Measurements from ENCODE around the gene OSBPL9.

OSBPL9 gene

DNA sequence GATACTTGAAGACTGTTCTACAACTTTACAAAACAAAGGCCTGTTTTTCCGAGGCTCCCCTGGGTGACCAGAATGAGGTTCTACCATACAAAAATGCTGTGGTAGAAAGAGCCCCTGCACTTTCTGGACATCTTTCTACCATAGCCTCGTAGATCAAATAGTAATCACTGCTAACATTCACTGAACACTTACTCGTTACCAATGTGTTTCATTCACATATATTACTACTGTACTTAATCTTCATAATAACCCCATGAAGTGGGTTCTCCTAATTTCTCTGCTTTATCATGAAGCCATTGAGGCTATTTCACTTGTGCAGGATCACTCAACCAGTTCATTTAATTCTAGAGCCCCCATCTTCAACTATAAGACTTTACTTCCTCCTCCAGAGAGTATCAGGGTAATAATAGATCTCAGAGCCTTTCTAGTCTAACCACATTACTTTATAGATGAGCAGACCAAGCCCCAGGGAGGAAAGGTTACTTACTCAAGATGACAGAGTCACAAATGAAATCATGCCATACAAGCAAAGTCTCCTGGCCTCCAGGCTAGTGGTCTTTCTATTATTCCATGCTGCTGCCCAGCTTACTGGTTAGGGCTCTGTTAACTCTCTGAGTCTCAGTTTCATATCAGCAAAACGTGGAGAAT, 46.7 kb upstream of the OSBPL9 start:
- Histone ChIP-seq H3K4me3 (ENCODE audit: low read length) (no peak overlapping the region), H3K79me2 (ENCODE audit: control insufficient read depth, insufficient read depth, low read length) (no peaks in the 10 kb centered on the region), H3K27ac (ENCODE audit: low read depth, low read length) (peak overlapping the region; percentile 61), H2BK120ac (ENCODE audit: low read depth, low read length) (no peak overlapping the region), H3K79me1 (ENCODE audit: low read length) (no peaks in the 10 kb centered on the region), H3K4me1 (ENCODE audit: control insufficient read depth, low read depth, low read length) (peaks cover 2% of the 10 kb centered on the region), H3K27me3 (ENCODE audit: insufficient read depth, low read length, poor library complexity) (no peaks in the 10 kb centered on the region), H2AK5ac (ENCODE audit: low read length) (no peak overlapping the region), H3K18ac (ENCODE audit: low read length) (peak overlapping the region; percentile 45), H3K36me3 (ENCODE audit: control insufficient read depth, insufficient read depth, low read length) (no peaks in the 10 kb centered on the region), H3K23ac (ENCODE audit: low read length) (no peak overlapping the region), H4K8ac (ENCODE audit: low read depth, low read length) (no peak overlapping the region), H2BK15ac (replicated peaks; ENCODE audit: low read depth) (no peak overlapping the region), H3K9ac (ENCODE audit: low read length) (no peak overlapping the region), H3K4me2 (ENCODE audit: low read length) (no peak overlapping the region), H2BK5ac (ENCODE audit: low read length) (no peak overlapping the region), H4K5ac (ENCODE audit: low read length) (no peak overlapping the region), H3K4ac (ENCODE audit: low read depth, low read length) (no peak overlapping the region), H3K56ac (ENCODE audit: low read length) (peak overlapping the region; percentile 10)
- DNase-seq, result peak; percentile 44
- WGBS (ENCODE audit: extremely low coverage, insufficient coverage, low lambda C conversion rate), result no CpG with 5 or more reads among the region's 4 CpGs

DNA sequence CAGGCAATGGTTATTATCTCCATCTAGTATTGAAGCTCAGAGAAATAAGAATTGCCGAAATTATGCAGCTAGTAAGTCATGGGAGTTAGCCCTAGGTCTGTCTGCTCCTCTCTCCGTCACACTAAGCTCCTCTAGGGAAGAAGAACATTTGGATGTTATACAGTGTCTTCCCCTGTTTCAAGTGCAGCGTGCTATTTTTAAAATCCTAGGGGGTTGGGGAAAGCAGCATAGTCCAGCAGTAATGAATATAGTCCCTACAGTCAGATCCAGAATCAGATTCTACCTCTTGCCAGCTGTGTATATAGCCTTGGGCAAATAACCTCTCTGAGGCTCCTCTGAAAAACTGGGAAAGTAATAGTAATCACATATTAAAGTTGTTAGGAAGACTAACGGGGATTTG, 44.5 kb upstream of the OSBPL9 start:
- Histone ChIP-seq H2BK15ac (replicated peaks; ENCODE audit: low read depth) (no peak overlapping the region), H3K79me1 (ENCODE audit: low read length) (no peaks in the 10 kb centered on the region), H2AK5ac (ENCODE audit: low read length) (no peak overlapping the region), H3K79me2 (ENCODE audit: control insufficient read depth, insufficient read depth, low read length) (no peaks in the 10 kb centered on the region), H3K27me3 (ENCODE audit: insufficient read depth, low read length, poor library complexity) (no peaks in the 10 kb centered on the region), H3K4ac (ENCODE audit: low read depth, low read length) (no peak overlapping the region), H3K56ac (ENCODE audit: low read length) (no peak overlapping the region), H3K27ac (ENCODE audit: low read depth, low read length) (no peak overlapping the region), H3K4me2 (ENCODE audit: low read length) (no peak overlapping the region), H3K9ac (ENCODE audit: low read length) (no peak overlapping the region), H2BK120ac (ENCODE audit: low read depth, low read length) (no peak overlapping the region), H3K4me3 (ENCODE audit: low read length) (no peak overlapping the region), H2BK5ac (ENCODE audit: low read length) (no peak overlapping the region), H4K8ac (ENCODE audit: low read depth, low read length) (no peak overlapping the region), H4K5ac (ENCODE audit: low read length) (no peak overlapping the region), H3K36me3 (ENCODE audit: control insufficient read depth, insufficient read depth, low read length) (no peaks in the 10 kb centered on the region), H3K23ac (ENCODE audit: low read length) (no peak overlapping the region), H3K18ac (ENCODE audit: low read length) (no peak overlapping the region), H3K4me1 (ENCODE audit: control insufficient read depth, low read depth, low read length) (peaks cover 2% of the 10 kb centered on the region)
- WGBS (ENCODE audit: extremely low coverage, insufficient coverage, low lambda C conversion rate), result no CpG with 5 or more reads among the region's 4 CpGs
- DNase-seq, result no peak

DNA sequence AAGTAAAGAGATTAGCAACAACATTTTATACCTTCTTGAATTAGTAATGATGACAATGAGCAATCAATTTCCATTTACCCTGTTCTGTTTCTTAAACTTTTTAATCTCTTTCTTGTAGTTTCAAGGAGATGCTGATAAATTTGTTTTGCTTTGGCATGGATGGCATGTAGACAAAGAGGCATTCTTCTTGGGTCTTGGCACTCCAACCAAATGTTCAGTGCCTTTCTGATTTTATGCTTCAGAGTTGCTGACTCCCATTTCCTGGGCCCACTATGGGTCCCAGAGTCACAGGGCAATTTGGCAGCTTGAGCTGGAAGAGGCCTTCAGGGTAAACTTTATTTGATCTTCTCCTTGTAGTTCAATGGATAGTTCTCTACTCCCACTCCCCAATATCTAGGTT, 42.1 kb upstream of the OSBPL9 start:
- Histone ChIP-seq H3K18ac (ENCODE audit: low read length) (no peak overlapping the region), H3K56ac (ENCODE audit: low read length) (no peak overlapping the region), H3K23ac (ENCODE audit: low read length) (no peak overlapping the region)

DNA sequence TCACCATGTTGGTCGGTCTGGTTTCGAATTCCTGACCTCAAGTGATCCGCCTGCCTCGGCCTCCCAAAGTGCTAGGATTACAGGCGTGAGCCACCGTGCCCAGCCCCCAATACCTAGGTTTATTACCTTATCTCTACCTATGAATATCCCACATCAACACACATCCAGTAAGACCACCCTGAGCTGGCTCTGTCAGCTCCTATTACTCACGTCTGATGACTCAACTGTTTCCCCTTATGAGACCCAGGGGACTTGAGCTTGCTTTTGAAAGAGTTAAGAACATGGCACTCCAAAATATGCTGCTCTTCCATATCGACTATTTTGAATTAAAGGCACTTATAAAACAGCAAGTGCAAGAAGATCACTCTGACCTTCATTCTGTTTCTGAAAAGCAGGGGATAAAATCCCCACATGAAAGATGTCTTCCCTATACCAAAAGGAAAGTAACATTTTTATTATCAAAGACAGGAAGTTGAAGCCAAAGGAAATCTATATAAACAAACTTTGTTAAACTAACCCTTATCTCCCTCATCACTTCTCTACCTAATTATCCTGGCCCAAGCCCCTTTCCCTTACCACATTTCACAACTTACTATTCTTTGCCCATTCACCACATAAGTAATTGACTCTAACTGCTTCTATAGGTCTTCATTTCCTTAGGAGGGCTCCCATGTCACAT, 41.3 kb upstream of the OSBPL9 start:
- Histone ChIP-seq H3K4me2 (ENCODE audit: low read length) (no peak overlapping the region), H3K27ac (ENCODE audit: low read depth, low read length) (no peak overlapping the region), H2BK15ac (replicated peaks; ENCODE audit: low read depth) (no peak overlapping the region), H3K36me3 (ENCODE audit: control insufficient read depth, insufficient read depth, low read length) (no peaks in the 10 kb centered on the region), H2BK120ac (ENCODE audit: low read depth, low read length) (no peak overlapping the region), H3K4me3 (ENCODE audit: low read length) (no peak overlapping the region), H3K79me1 (ENCODE audit: low read length) (no peaks in the 10 kb centered on the region), H3K79me2 (ENCODE audit: control insufficient read depth, insufficient read depth, low read length) (no peaks in the 10 kb centered on the region), H3K23ac (ENCODE audit: low read length) (no peak overlapping the region), H3K4ac (ENCODE audit: low read depth, low read length) (no peak overlapping the region), H3K4me1 (ENCODE audit: control insufficient read depth, low read depth, low read length) (no peaks in the 10 kb centered on the region), H4K5ac (ENCODE audit: low read length) (no peak overlapping the region), H3K9ac (ENCODE audit: low read length) (no peak overlapping the region), H3K18ac (ENCODE audit: low read length) (no peak overlapping the region), H3K27me3 (ENCODE audit: insufficient read depth, low read length, poor library complexity) (no peaks in the 10 kb centered on the region), H2AK5ac (ENCODE audit: low read length) (no peak overlapping the region), H4K8ac (ENCODE audit: low read depth, low read length) (no peak overlapping the region), H3K56ac (ENCODE audit: low read length) (no peak overlapping the region), H2BK5ac (ENCODE audit: low read length) (no peak overlapping the region)
- WGBS (ENCODE audit: extremely low coverage, insufficient coverage, low lambda C conversion rate), result no CpG with 5 or more reads among the region's 8 CpGs
- DNase-seq, result no peak

More for the DNA sequence above, 42.1 kb upstream of the OSBPL9 start:
- Histone ChIP-seq H2BK5ac (ENCODE audit: low read length) (no peak overlapping the region), H2AK5ac (ENCODE audit: low read length) (no peak overlapping the region), H3K4me3 (ENCODE audit: low read length) (no peak overlapping the region), H3K36me3 (ENCODE audit: control insufficient read depth, insufficient read depth, low read length) (no peaks in the 10 kb centered on the region), H4K5ac (ENCODE audit: low read length) (no peak overlapping the region), H3K27ac (ENCODE audit: low read depth, low read length) (no peak overlapping the region), H3K4ac (ENCODE audit: low read depth, low read length) (no peak overlapping the region), H3K4me2 (ENCODE audit: low read length) (no peak overlapping the region), H3K27me3 (ENCODE audit: insufficient read depth, low read length, poor library complexity) (no peaks in the 10 kb centered on the region), H3K79me2 (ENCODE audit: control insufficient read depth, insufficient read depth, low read length) (no peaks in the 10 kb centered on the region), H3K79me1 (ENCODE audit: low read length) (no peaks in the 10 kb centered on the region), H3K9ac (ENCODE audit: low read length) (no peak overlapping the region), H2BK120ac (ENCODE audit: low read depth, low read length) (no peak overlapping the region), H2BK15ac (replicated peaks; ENCODE audit: low read depth) (no peak overlapping the region), H4K8ac (ENCODE audit: low read depth, low read length) (no peak overlapping the region), H3K4me1 (ENCODE audit: control insufficient read depth, low read depth, low read length) (no peaks in the 10 kb centered on the region)
- DNase-seq, result no peak

DNA sequence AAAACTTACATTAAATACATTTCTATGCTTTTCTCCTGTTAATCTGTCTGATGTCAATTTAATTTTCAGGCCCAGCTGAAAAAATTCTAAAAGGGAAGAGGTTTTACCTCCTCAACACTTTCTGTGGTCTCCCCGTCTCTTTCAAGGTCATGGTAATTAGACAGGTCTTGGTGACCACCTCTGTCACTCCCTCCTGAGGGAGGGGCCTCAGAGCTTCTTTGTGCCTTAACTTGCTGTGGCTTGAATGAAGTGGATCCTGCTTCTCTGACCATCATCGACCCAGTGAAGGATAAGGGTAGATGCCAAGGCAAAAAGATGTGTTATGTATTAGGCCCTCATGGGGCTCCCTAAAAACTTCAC, 40.8 kb upstream of the OSBPL9 start:
- Histone ChIP-seq H4K8ac (ENCODE audit: low read depth, low read length) (no peak overlapping the region), H2AK5ac (ENCODE audit: low read length) (no peak overlapping the region), H3K4me3 (ENCODE audit: low read length) (no peak overlapping the region), H2BK15ac (replicated peaks; ENCODE audit: low read depth) (no peak overlapping the region), H3K27ac (ENCODE audit: low read depth, low read length) (no peak overlapping the region), H3K9ac (ENCODE audit: low read length) (no peak overlapping the region), H2BK5ac (ENCODE audit: low read length) (no peak overlapping the region), H3K4me1 (ENCODE audit: control insufficient read depth, low read depth, low read length) (no peaks in the 10 kb centered on the region), H3K4ac (ENCODE audit: low read depth, low read length) (no peak overlapping the region), H3K79me2 (ENCODE audit: control insufficient read depth, insufficient read depth, low read length) (no peaks in the 10 kb centered on the region), H3K36me3 (ENCODE audit: control insufficient read depth, insufficient read depth, low read length) (no peaks in the 10 kb centered on the region), H3K27me3 (ENCODE audit: insufficient read depth, low read length, poor library complexity) (no peaks in the 10 kb centered on the region), H3K23ac (ENCODE audit: low read length) (no peak overlapping the region), H3K4me2 (ENCODE audit: low read length) (no peak overlapping the region), H4K5ac (ENCODE audit: low read length) (no peak overlapping the region), H3K56ac (ENCODE audit: low read length) (no peak overlapping the region), H3K79me1 (ENCODE audit: low read length) (no peaks in the 10 kb centered on the region), H3K18ac (ENCODE audit: low read length) (no peak overlapping the region), H2BK120ac (ENCODE audit: low read depth, low read length) (no peak overlapping the region)
- DNase-seq, result no peak
- no CpG with 5 or more reads among the region's 2 CpGs for WGBS (ENCODE audit: extremely low coverage, insufficient coverage, low lambda C conversion rate)

DNA sequence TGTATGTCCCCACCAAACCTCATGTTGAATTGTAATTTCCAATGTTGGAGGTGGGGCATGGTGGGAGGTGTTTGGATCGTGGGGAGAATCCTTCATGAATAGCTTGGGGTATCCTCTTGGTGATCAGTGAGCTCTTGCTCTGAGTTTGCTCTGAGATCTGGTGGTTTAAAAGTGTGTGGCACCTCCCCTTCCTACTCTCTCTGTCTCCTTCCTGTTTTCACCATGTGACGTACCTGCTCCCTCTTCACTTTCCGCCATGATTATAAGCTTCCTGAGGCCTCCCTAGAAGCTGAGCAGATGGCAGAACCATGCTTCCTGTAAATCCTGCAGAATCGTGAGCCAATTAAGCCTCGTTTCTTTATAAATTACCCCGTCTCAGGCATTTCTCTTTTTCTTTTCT, 40.0 kb upstream of the OSBPL9 start:
- WGBS (ENCODE audit: extremely low coverage, insufficient coverage, low lambda C conversion rate), result no CpG with 5 or more reads among the region's 6 CpGs

More for the DNA sequence above, 40.0 kb upstream of the OSBPL9 start:
- no peak overlapping the region for H2BK5ac ChIP-seq (ENCODE audit: low read length)
- no peak overlapping the region for H3K4me3 ChIP-seq (ENCODE audit: low read length)
- no peaks in the 10 kb centered on the region for H3K4me1 ChIP-seq (ENCODE audit: control insufficient read depth, low read depth, low read length)
- no peaks in the 10 kb centered on the region for H3K36me3 ChIP-seq (ENCODE audit: control insufficient read depth, insufficient read depth, low read length)
- H3K23ac ChIP-seq (ENCODE audit: low read length), result no peak overlapping the region
- no peak for DNase-seq
- no peak overlapping the region for H2AK5ac ChIP-seq (ENCODE audit: low read length)
- H3K4ac ChIP-seq (ENCODE audit: low read depth, low read length), result no peak overlapping the region
- H3K79me1 ChIP-seq (ENCODE audit: low read length), result no peaks in the 10 kb centered on the region
- no peak overlapping the region for H3K9ac ChIP-seq (ENCODE audit: low read length)
- no peak overlapping the region for H4K5ac ChIP-seq (ENCODE audit: low read length)
- H3K4me2 ChIP-seq (ENCODE audit: low read length), result no peak overlapping the region
- H3K27me3 ChIP-seq (ENCODE audit: insufficient read depth, low read length, poor library complexity), result no peaks in the 10 kb centered on the region
- H2BK15ac ChIP-seq (replicated peaks; ENCODE audit: low read depth), result no peak overlapping the region
- H3K18ac ChIP-seq (ENCODE audit: low read length), result no peak overlapping the region
- H2BK120ac ChIP-seq (ENCODE audit: low read depth, low read length), result no peak overlapping the region
- H4K8ac ChIP-seq (ENCODE audit: low read depth, low read length), result no peak overlapping the region
- H3K27ac ChIP-seq (ENCODE audit: low read depth, low read length), result no peak overlapping the region
- no peak overlapping the region for H3K56ac ChIP-seq (ENCODE audit: low read length)
- H3K79me2 ChIP-seq (ENCODE audit: control insufficient read depth, insufficient read depth, low read length), result no peaks in the 10 kb centered on the region

All from mesendoderm (in vitro differentiated cells).